ENCODE measurements around the gene GP1BB.

The GP1BB gene

GRCh38 chr22:19764636-19765476 is 41.5 kb downstream of the GP1BB start:
- no peak for DNase-seq (ENCODE audit: low read depth in 1 of 2, low spot score in 1 of 2)

GRCh38 chr22:19765477-19766239 is 42.3 kb downstream of the GP1BB start:
- no peak for DNase-seq (ENCODE audit: low read depth in 1 of 2, low spot score in 1 of 2)

DNA sequence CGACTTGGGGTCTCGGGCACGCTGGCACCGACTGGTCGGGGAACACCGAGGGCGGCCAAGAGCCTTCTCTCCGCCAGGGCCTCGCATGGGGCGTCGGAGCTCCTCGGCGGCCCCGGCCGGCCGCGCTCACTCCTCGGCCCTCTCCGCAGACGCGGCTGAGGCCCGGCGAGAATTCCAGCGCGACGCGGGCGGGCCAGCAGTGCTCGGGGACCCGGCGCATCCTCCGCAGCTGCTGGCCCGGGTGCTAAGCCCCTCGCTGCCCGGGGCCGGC is 42.8 kb downstream of the GP1BB start:
- no peak for DNase-seq (ENCODE audit: low read depth in 1 of 2, low spot score in 1 of 2)

- DNase-seq (ENCODE audit: low read depth in 1 of 2, low spot score in 1 of 2) = no peak
These were observed 43.4 kb downstream of the GP1BB start for GRCh38 chr22:19766511-19767426.

GRCh38 chr22:19767427-19768341 is 44.3 kb downstream of the GP1BB start:
- DNase-seq (ENCODE audit: low read depth in 1 of 2, low spot score in 1 of 2) = no peak

GRCh38 chr22:19769393-19769715 is 46.0 kb downstream of the GP1BB start:
- DNase-seq (ENCODE audit: low read depth in 1 of 2, low spot score in 1 of 2) = no peak

GRCh38 chr22:19770349-19771220 is 47.2 kb downstream of the GP1BB start:
- no peak for DNase-seq (ENCODE audit: low read depth in 1 of 2, low spot score in 1 of 2)

- DNase-seq (ENCODE audit: low read depth in 1 of 2, low spot score in 1 of 2) = no peak
These were observed 49.0 kb downstream of the GP1BB start for GRCh38 chr22:19772422-19772672.

- DNase-seq (ENCODE audit: low read depth in 1 of 2, low spot score in 1 of 2) = no peak
These were observed 49.5 kb downstream of the GP1BB start for GRCh38 chr22:19772673-19773469.

GRCh38 chr22:19773470-19774040 is 50.2 kb downstream of the GP1BB start:
- DNase-seq (ENCODE audit: low read depth in 1 of 2, low spot score in 1 of 2) = no peak

Data from activated CD4-positive, alpha-beta T cell treated with anti-CD3 and anti-CD28 coated beads, Interleukin-2, amount 50 U/mL, for 24 hours (primary cell).